Kidney tubule cell (primary cell): ENCODE measurements around the gene EPB41L5.
"Not testable (repeated sequence)": the region's sequence is repeated elsewhere in the genome, so short reads cannot be mapped to it uniquely, and the experiment has no call there.

Experiments used
- DNase-seq: peaks from one replicate; pipeline ENCODE4 v3.0.0-alpha.2; 2018; ENCODE audit warnings: low spot score

The EPB41L5 gene

GRCh38 chr2:120199817-120200459 lies 187.1 kb downstream of the EPB41L5 start:
- DNase-seq = not testable (repeated sequence)

- no peak for DNase-seq
These were observed 190.6 kb downstream of the EPB41L5 start for GRCh38 chr2:120203251-120204021.

- no peak for DNase-seq
These were observed 191.1 kb downstream of the EPB41L5 start for GRCh38 chr2:120204022-120204405.

- no peak for DNase-seq
These were observed 191.5 kb downstream of the EPB41L5 start for GRCh38 chr2:120204417-120204816.

GRCh38 chr2:120204945-120205670 lies 192.2 kb downstream of the EPB41L5 start:
- no peak for DNase-seq

- no peak for DNase-seq
These were observed 193.2 kb downstream of the EPB41L5 start for GRCh38 chr2:120206022-120206581.

- no peak for DNase-seq
These were observed 195.8 kb downstream of the EPB41L5 start for GRCh38 chr2:120208381-120209353.

GRCh38 chr2:120209427-120210269 lies 196.8 kb downstream of the EPB41L5 start:
- no peak for DNase-seq

GRCh38 chr2:120210270-120210693 lies 197.4 kb downstream of the EPB41L5 start:
- DNase-seq = no peak

- no peak for DNase-seq
These were observed 205.3 kb downstream of the EPB41L5 start for GRCh38 chr2:120218181-120218580.

GRCh38 chr2:120219291-120219690 lies 206.4 kb downstream of the EPB41L5 start:
- DNase-seq = no peak

- no peak for DNase-seq
These were observed 206.9 kb downstream of the EPB41L5 start for GRCh38 chr2:120219766-120220165.

- no peak for DNase-seq
These were observed 207.9 kb downstream of the EPB41L5 start for GRCh38 chr2:120220756-120221155.

GRCh38 chr2:120221616-120222015 lies 208.7 kb downstream of the EPB41L5 start:
- DNase-seq = no peak

- no peak for DNase-seq
These were observed 209.5 kb downstream of the EPB41L5 start for GRCh38 chr2:120222186-120223033.

GRCh38 chr2:120223034-120223912 lies 210.4 kb downstream of the EPB41L5 start, which contains the start of gene TMEM185B:
TMEM185B (minus strand) TSS chr2:120223400; CDS start chr2:120222976, 424 bp downstream.
- DNase-seq = peak; percentile 91

- no peak for DNase-seq
These were observed 211.4 kb downstream of the EPB41L5 start for GRCh38 chr2:120224256-120224655.
